ENCODE measurements around the gene PLEKHG3. TPM values are rescaled to one million over a fixed set of nuclear protein-coding genes. Genes with fewer than 3 reads are reported as not detected.

The PLEKHG3 gene
- total and polyA plus RNA-seq, 2 of the 4 experiments (the other 2 are of a cell fraction), result 8.2 to 8.4 TPM

GRCh38 chr14:64719601-64720000 lies 15.4 kb downstream of the PLEKHG3 start:
- CTCF ChIA-PET, result interaction anchor here (0.6 kb wide), 1 partner anchor 291 kb away, joined by 6 read pairs; no protein-coding TSS in a partner anchor
- no TSS peak for BruUV-seq (replicated peaks)
- no peak overlapping the region for H2BK20ac ChIP-seq (ENCODE audit: low read depth, low read length)
- H3K4ac ChIP-seq (ENCODE audit: low read depth, low read length), result no peak overlapping the region
- H2BK120ac ChIP-seq (ENCODE audit: low read depth, low read length), result no peak overlapping the region
- no peak overlapping the region for H2AK9ac ChIP-seq (replicated peaks; ENCODE audit: low read depth, low read length, poor library complexity)
- intact Hi-C loops (cut with micrococcal nuclease) (no loop called here), in situ Hi-C loops (cut with MboI; ENCODE audit: low sequenced_read_pairs) (no loop called here), dilution Hi-C loops (cut with HindIII; ENCODE audit: low sequenced_read_pairs, unreplicated experiment) (no loop called here)
- no peak overlapping the region for H3K27ac ChIP-seq (ENCODE audit: insufficient read depth, low read length)
- H4K8ac ChIP-seq (ENCODE audit: low read depth in 2 of 2, low read length in 2 of 2), result no peak overlapping the region
- H2BK5ac ChIP-seq (ENCODE audit: low read depth, low read length, poor library complexity, severe bottlenecking), result no peak overlapping the region
- H2AFZ ChIP-seq (replicated peaks; ENCODE audit: low read length, poor library complexity), result no peak overlapping the region
- no peak overlapping the region; the same call in 1 of the 2 replicates for H2AK5ac ChIP-seq (ENCODE audit: low read depth, low read length)
- no peak overlapping the region for H3K4me3 ChIP-seq (ENCODE audit: insufficient read depth, low read depth, low read length)
- POLR2A ChIA-PET (ENCODE audit: unreplicated experiment), result no interaction called here
- no peak overlapping the region for H4K91ac ChIP-seq (ENCODE audit: insufficient read depth, low read depth, low read length)
- H3K27me3 ChIP-seq (ENCODE audit: control insufficient read depth, insufficient read depth, low read length), result no peaks in the 10 kb centered on the region
- H3K79me1 ChIP-seq (ENCODE audit: low read depth in 1 of 2, low read length in 2 of 2), result peaks cover 3 to 24% of the 10 kb centered on the region in 2 experiments; a peak in 2 of 4 replicates
- DNase-seq (no peak), ATAC-seq (ENCODE audit: low read depth) (no peak; the same call in 1 of the 2 replicates)
- no peak overlapping the region for H3K23ac ChIP-seq (ENCODE audit: low read depth, low read length)
- H3K9me3 ChIP-seq (ENCODE audit: control insufficient read depth, insufficient read depth, low read length), result peaks cover 1% of the 10 kb centered on the region
- H3K56ac ChIP-seq (ENCODE audit: extremely low read depth, insufficient read depth, low read length), result no peak overlapping the region
- no peak overlapping the region for H2BK15ac ChIP-seq (ENCODE audit: low read depth, low read length)
- no peaks in the 10 kb centered on the region; the same call in 1 of the 2 replicates for H4K20me1 ChIP-seq (ENCODE audit: insufficient read depth, low read length)
- H3K9me1 ChIP-seq (ENCODE audit: insufficient read depth, low read length), result peaks cover 27% of the 10 kb centered on the region
- peaks cover 11% of the 10 kb centered on the region for H3K4me1 ChIP-seq (ENCODE audit: control insufficient read depth, insufficient read depth, low read length)
- no CpG with 5 or more reads among the region's 7 CpGs for WGBS, 2 experiments (ENCODE audit: extremely low coverage in 2 of 2, insufficient read length in 1 of 2)
- no peak for TF ChIP-seq SMC3 (IDR thresholded peaks at IDR 0.05; ENCODE audit: low read depth, low read length)
- TF ChIP-seq POLR2A (IDR thresholded peaks at IDR 0.05; ENCODE audit: low read depth, low read length), result no peak
- no peak for TF ChIP-seq MXI1 (IDR thresholded peaks at IDR 0.05; ENCODE audit: borderline replicate concordance, low read depth, low read length)
- no peak for TF ChIP-seq MAZ (IDR thresholded peaks at IDR 0.05; ENCODE audit: borderline replicate concordance, low read depth, low read length)
- TF ChIP-seq CTCF (conservative IDR thresholded peaks at IDR 0.05; ENCODE audit: low read depth, low read length), result no peak
- TF ChIP-seq CHD1 (IDR thresholded peaks at IDR 0.05; ENCODE audit: low read depth, low read length), result no peak
- TF ChIP-seq, protein P1, sequence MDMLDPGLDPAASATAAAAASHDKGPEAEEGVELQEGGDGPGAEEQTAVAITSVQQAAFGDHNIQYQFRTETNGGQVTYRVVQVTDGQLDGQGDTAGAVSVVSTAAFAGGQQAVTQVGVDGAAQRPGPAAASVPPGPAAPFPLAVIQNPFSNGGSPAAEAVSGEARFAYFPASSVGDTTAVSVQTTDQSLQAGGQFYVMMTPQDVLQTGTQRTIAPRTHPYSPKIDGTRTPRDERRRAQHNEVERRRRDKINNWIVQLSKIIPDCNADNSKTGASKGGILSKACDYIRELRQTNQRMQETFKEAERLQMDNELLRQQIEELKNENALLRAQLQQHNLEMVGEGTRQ (IDR thresholded peaks at IDR 0.05; ENCODE audit: low read depth, low read length), result no peak
- TF ChIP-seq, protein P2, sequence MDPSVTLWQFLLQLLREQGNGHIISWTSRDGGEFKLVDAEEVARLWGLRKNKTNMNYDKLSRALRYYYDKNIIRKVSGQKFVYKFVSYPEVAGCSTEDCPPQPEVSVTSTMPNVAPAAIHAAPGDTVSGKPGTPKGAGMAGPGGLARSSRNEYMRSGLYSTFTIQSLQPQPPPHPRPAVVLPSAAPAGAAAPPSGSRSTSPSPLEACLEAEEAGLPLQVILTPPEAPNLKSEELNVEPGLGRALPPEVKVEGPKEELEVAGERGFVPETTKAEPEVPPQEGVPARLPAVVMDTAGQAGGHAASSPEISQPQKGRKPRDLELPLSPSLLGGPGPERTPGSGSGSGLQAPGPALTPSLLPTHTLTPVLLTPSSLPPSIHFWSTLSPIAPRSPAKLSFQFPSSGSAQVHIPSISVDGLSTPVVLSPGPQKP (IDR thresholded peaks at IDR 0.05; ENCODE audit: borderline replicate concordance, low read depth, low read length), result no peak
- no peak for TF ChIP-seq FOS (IDR thresholded peaks at IDR 0.05; ENCODE audit: low read depth, low read length)
- TF ChIP-seq RAD21 (IDR thresholded peaks at IDR 0.05; ENCODE audit: low read length), result no peak
- TF ChIP-seq MAFK (IDR thresholded peaks at IDR 0.05; ENCODE audit: low read depth, low read length), result no peak
- no peak for TF ChIP-seq NFE2L2 (IDR thresholded peaks at IDR 0.05; ENCODE audit: low read depth, low read length)
- TF ChIP-seq BHLHE40 (IDR thresholded peaks at IDR 0.05; ENCODE audit: low read depth, low read length), result no peak
- no peak for TF ChIP-seq RFX5 (IDR thresholded peaks at IDR 0.05; ENCODE audit: low read depth, low read length)
- TF ChIP-seq RCOR1 (IDR thresholded peaks at IDR 0.05; ENCODE audit: insufficient replicate concordance, low read length), result no peak
- no peak for TF ChIP-seq CEBPB (IDR thresholded peaks at IDR 0.05; ENCODE audit: low read depth, low read length)
- H3K4me2 ChIP-seq (ENCODE audit: low read depth, low read length), result no peak overlapping the region
- H3K18ac ChIP-seq (ENCODE audit: low read depth, low read length), result no peak overlapping the region
- no peaks in the 10 kb centered on the region for H3K36me3 ChIP-seq (ENCODE audit: control insufficient read depth, insufficient read depth, low read length)
- no peak overlapping the region for H3K14ac ChIP-seq (replicated peaks; ENCODE audit: low read depth, low read length)
- H4K5ac ChIP-seq (ENCODE audit: low read depth, low read length), result no peak overlapping the region
- H3K9ac ChIP-seq (ENCODE audit: low read depth, low read length), result no peak overlapping the region
